Coronary artery (tissue), 2 donors: ENCODE data around the gene BAD.
"Not testable (repeated sequence)": the region's sequence is repeated elsewhere in the genome, so short reads cannot be mapped to it uniquely, and the experiment has no call there.

Experiments used
- DNase-seq: peaks from one replicate; pipeline ENCODE4 v3.0.0-alpha.2; 2017; ENCODE audit warnings: low spot score
- H3K27ac ChIP-seq, 2 donors: fragments of 200-600 bp; sonication (generic); one replicate each; pipeline ENCODE4 v1.5.1; 2016 to 2019
- H3K4me3 ChIP-seq: fragments of 200-600 bp; sonication (generic); 2 replicates; pipeline ENCODE4 v1.5.1; 2016; ENCODE audit warnings: mild to moderate bottlenecking, moderate library complexity
- CTCF ChIP-seq: fragments of 200-600 bp; sonication (generic); IDR thresholded peaks from one replicate; pipeline ENCODE4 v1.5.1; 2019; ENCODE audit warnings: antibody characterized with exemption

Gene BAD

GRCh38 chr11:64248578-64248977, 35.9 kb downstream of the BAD start:
- no peak overlapping the region for H3K4me3 ChIP-seq
- DNase-seq = no peak
- TF ChIP-seq CTCF = no peak
- no peak overlapping the region for H3K27ac ChIP-seq

GRCh38 chr11:64247729-64248531, 36.5 kb downstream of the BAD start:
- H3K4me3 ChIP-seq = peak overlapping the region; percentile 81
- no peak for DNase-seq
- TF ChIP-seq CTCF = no peak
- H3K27ac ChIP-seq = peak overlapping the region; percentile 85 to 95

DNA sequence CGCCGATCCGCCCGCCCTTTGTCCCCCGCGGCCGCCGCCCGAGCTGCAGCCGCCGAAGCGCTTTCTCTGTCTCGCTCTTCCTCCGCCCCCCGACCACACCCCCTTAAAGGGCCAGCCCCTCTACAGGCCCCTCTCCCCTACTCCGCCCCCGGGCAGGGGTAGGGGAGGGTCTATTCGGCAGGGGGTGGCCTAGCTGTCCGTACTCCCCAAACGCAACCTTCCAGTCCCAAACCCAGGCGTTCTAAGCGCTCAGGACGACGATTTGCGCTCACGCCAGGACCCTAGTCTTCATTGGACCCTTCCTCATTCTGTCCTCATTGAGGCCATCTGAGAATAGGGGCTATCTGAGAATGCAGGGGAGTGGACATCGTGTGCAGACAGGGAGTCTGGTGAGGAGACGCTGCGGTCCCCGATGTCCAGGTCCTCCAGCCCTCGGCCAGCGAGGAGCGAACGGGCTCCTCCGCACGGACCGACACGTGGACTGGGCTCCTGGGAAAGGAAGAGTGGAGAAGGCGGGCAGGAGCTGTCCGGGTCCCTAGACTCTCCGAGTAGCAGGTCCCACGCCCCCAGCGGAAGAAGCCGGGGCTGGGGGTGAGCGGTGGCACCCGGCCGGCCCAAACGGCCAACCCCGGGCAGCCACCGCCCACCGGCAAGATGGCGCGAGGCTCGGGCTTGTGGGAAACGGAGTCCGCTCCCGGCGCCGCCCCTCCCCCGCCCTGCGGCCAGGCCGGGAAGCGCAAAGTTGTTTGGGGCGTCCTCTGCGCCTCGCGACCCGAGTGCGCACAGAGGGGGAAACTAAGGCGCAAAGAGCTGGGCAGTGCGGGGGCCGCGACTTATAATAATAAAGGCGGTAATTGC, 37.4 kb downstream of the BAD start, which contains the start of gene PPP1R14B:
Gene PPP1R14B, minus strand, starts transcription at position 73 of the 858 bp plus-strand sequence. CDS start 270 bp downstream, outside the sequence.
- peak; percentile 93 for DNase-seq
- no peak for TF ChIP-seq CTCF

DNA sequence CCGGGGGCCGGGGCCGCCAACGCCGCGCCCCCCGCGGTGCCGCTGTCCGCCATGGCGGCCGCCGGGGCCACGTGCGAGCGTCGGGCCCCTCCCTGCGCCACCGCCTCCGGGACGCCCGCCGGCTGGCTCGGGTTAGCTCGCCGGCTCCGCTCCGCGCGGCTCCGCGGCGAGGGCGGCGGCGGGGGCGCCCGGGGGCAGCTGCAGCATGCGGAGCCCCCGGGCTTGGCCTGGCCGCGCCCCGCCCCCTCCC, 37.9 kb downstream of the BAD start:
- peak overlapping the region; percentile 87 to 95 for H3K27ac ChIP-seq

More for the DNA sequence above, 37.4 kb downstream of the BAD start, which contains the start of gene PPP1R14B:
- Histone ChIP-seq H3K27ac (peak within 1 kb of the TSS; percentile 87 to 95), H3K4me3 (peak within 1 kb of the TSS; percentile 81)

GRCh38 chr11:64245797-64246620, 38.5 kb downstream of the BAD start:
- peak overlapping the region; percentile 87 to 95 for H3K27ac ChIP-seq
- no peak for TF ChIP-seq CTCF
- peak overlapping the region; percentile 81 for H3K4me3 ChIP-seq
- peak; percentile 92 for DNase-seq

More for the DNA sequence above, 37.9 kb downstream of the BAD start:
- H3K4me3 ChIP-seq = peak overlapping the region; percentile 81
- not testable (repeated sequence) for DNase-seq

GRCh38 chr11:64245401-64245796, 39.1 kb downstream of the BAD start:
- no peak for DNase-seq

More at GRCh38 chr11:64245401-64245796, 39.1 kb downstream of the BAD start:
- Histone ChIP-seq H3K4me3 (peak overlapping the region; percentile 81), H3K27ac (peak overlapping the region; percentile 87 to 95)
- TF ChIP-seq CTCF = no peak
